DND-41 (cell line): ENCODE measurements around the gene TMEM223.

Experiments
- EZH2 ChIP-seq: IDR thresholded peaks from 3 replicates; pipeline ENCODE4 v1.6.1; 2012; ENCODE audit warnings: borderline replicate concordance, low read depth, mild to moderate bottlenecking, moderate library complexity, low read length, inconsistent platforms; ENCODE audit not compliant: severe bottlenecking
- TF ChIP-seq, protein P1 (sequence below): IDR thresholded peaks from 2 replicates; pipeline ENCODE4 v1.5.1; 2012; ENCODE audit warnings: borderline replicate concordance, low read length, moderate library complexity, mild to moderate bottlenecking; ENCODE audit not compliant: poor library complexity, severe bottlenecking; ENCODE audit errors: extremely low read depth

DNA sequence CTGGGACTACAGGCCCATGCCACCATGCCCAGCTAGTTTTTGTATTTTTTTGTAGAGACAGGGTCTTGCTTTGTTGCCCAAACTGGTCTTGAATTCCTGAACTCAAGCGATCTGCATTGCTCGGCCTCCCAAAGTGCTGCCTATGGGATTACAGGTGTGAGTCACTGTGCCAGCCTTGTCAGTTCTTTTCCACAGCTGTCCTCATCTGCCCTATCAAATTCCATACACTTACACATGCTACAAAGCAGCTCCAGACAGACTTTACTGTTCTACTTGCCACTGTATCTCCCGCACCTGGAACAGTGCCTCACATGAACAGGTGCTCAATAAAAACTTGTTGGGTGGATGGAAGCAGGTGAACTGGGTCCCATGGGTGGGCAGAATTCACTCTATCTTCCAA, 31.9 kb upstream of the TMEM223 start:
- TF ChIP-seq, protein P1, sequence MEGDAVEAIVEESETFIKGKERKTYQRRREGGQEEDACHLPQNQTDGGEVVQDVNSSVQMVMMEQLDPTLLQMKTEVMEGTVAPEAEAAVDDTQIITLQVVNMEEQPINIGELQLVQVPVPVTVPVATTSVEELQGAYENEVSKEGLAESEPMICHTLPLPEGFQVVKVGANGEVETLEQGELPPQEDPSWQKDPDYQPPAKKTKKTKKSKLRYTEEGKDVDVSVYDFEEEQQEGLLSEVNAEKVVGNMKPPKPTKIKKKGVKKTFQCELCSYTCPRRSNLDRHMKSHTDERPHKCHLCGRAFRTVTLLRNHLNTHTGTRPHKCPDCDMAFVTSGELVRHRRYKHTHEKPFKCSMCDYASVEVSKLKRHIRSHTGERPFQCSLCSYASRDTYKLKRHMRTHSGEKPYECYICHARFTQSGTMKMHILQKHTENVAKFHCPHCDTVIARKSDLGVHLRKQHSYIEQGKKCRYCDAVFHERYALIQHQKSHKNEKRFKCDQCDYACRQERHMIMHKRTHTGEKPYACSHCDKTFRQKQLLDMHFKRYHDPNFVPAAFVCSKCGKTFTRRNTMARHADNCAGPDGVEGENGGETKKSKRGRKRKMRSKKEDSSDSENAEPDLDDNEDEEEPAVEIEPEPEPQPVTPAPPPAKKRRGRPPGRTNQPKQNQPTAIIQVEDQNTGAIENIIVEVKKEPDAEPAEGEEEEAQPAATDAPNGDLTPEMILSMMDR = no peak
- TF ChIP-seq EZH2 = no peak
